ENCODE results near the gene TMEM107.
A peak's percentile ranks its signal among the peaks of the same experiment; 100 is the strongest.

TMEM107 gene

DNA sequence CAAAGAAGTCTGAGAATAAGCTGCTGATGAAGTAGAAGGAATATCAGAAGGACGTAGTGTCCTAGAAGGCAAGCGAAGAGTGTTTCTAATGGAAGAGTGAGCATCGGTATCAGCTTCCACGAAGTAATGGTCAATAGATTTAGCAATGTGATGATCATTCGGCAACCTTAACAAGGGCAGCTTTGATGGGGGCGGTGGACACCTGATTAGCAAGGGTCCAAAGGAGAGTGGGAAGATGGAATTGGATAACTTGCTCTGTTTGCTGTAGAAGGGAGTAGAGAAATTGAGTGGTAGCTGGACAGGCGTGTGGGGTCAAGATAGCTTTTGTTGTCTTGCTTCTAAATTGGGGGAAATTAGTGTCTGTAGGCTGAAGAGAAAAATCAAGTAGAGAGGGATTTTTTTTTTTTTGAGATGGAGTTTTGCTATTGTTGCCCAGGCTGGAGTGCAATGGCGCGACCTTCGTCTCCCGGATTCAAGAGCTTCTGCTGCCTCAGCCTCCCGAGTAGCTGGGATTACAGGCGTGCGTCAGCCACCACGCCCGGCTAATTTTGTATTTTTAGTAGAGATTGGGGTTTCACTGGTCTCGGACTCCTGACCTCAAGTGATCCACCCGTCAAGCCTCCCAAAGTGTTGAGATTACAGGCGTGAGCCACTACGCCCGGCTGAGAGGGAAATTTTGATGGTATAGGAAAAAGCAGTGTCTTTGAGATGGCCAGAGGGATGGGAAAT is 38.4 kb downstream of the TMEM107 start:
- Histone ChIP-seq H3K79me2 (ENCODE audit: low read length) (no peaks in the 10 kb centered on the region), H3K9me2 (replicated peaks; ENCODE audit: insufficient read depth, low read length) (no peaks in the 10 kb centered on the region), H3K27me3 (replicated peaks; ENCODE audit: insufficient read depth, low read length) (peaks cover 22% of the 10 kb centered on the region), H3K4me1 (ENCODE audit: low read length) (peaks cover 7% of the 10 kb centered on the region), H2AFZ (ENCODE audit: low read length) (peak overlapping the region; percentile 16), H3K36me3 (replicated peaks; ENCODE audit: insufficient read depth, low read length) (no peaks in the 10 kb centered on the region), H3K4me2 (ENCODE audit: low read depth, low read length) (peak overlapping the region; percentile 94), H3K9ac (ENCODE audit: low read length) (peak overlapping the region; percentile 44; the same call in 1 of the 2 replicates), H3K27ac (ENCODE audit: low read length) (peak overlapping the region; percentile 86; the same call in 1 of the 2 replicates), H4K20me1 (ENCODE audit: insufficient read depth, low read length) (no peaks in the 10 kb centered on the region), H3K4me3 (ENCODE audit: low read length) (peak overlapping the region; percentile 59), H3K9me3 (replicated peaks; ENCODE audit: insufficient read depth, low read length) (no peaks in the 10 kb centered on the region), H3F3A (ENCODE audit: insufficient read depth, low read length) (peaks cover 24% of the 10 kb centered on the region)
- DNase-seq, result no peak
- TF ChIP-seq EZH2phosphoT487 (IDR thresholded peaks at IDR 0.05; ENCODE audit: low read length) (no peak), EZH2 (optimal IDR thresholded peaks at IDR 0.05; ENCODE audit: low read depth, low read length) (no peak)
- TF ChIP-seq, protein P1, sequence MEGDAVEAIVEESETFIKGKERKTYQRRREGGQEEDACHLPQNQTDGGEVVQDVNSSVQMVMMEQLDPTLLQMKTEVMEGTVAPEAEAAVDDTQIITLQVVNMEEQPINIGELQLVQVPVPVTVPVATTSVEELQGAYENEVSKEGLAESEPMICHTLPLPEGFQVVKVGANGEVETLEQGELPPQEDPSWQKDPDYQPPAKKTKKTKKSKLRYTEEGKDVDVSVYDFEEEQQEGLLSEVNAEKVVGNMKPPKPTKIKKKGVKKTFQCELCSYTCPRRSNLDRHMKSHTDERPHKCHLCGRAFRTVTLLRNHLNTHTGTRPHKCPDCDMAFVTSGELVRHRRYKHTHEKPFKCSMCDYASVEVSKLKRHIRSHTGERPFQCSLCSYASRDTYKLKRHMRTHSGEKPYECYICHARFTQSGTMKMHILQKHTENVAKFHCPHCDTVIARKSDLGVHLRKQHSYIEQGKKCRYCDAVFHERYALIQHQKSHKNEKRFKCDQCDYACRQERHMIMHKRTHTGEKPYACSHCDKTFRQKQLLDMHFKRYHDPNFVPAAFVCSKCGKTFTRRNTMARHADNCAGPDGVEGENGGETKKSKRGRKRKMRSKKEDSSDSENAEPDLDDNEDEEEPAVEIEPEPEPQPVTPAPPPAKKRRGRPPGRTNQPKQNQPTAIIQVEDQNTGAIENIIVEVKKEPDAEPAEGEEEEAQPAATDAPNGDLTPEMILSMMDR (IDR thresholded peaks at IDR 0.05; ENCODE audit: low read length), result no peak

DNA sequence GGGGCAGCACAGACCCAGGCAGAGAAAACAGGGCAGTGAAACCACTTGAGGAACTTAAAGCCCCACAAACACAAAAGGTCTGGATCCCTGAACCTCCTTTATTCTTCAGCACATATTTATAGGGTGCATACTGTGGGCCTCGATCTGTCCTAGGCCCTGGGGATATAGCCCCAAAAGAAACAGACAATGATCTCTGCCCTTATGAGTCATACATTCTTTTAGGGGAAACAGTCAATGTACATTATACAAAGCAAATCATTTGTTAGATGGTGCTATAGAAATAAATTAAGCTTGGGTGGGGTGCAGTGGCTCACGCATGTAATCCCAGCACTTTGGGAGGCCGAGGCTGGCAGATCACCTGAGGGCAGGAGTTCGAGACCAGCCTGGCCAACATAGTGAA is 42.2 kb downstream of the TMEM107 start:
- Histone ChIP-seq H3K4me1 (ENCODE audit: low read length) (peaks cover 7% of the 10 kb centered on the region), H3K9me3 (replicated peaks; ENCODE audit: insufficient read depth, low read length) (no peaks in the 10 kb centered on the region), H3K4me3 (ENCODE audit: low read length) (no peak overlapping the region), H3F3A (ENCODE audit: insufficient read depth, low read length) (peaks cover 9% of the 10 kb centered on the region), H3K9ac (ENCODE audit: low read length) (no peak overlapping the region), H3K9me2 (replicated peaks; ENCODE audit: insufficient read depth, low read length) (no peaks in the 10 kb centered on the region), H3K4me2 (ENCODE audit: low read depth, low read length) (no peak overlapping the region), H3K79me2 (ENCODE audit: low read length) (no peaks in the 10 kb centered on the region), H3K27ac (ENCODE audit: low read length) (no peak overlapping the region), H3K27me3 (replicated peaks; ENCODE audit: insufficient read depth, low read length) (peaks cover 55% of the 10 kb centered on the region), H2AFZ (ENCODE audit: low read length) (no peak overlapping the region), H4K20me1 (ENCODE audit: insufficient read depth, low read length) (no peaks in the 10 kb centered on the region), H3K36me3 (replicated peaks; ENCODE audit: insufficient read depth, low read length) (no peaks in the 10 kb centered on the region)
- DNase-seq, result no peak
- TF ChIP-seq EZH2 (optimal IDR thresholded peaks at IDR 0.05; ENCODE audit: low read depth, low read length) (no peak), EZH2phosphoT487 (IDR thresholded peaks at IDR 0.05; ENCODE audit: low read length) (no peak)
- TF ChIP-seq, protein P1 (IDR thresholded peaks at IDR 0.05; ENCODE audit: low read length), result no peak

DNA sequence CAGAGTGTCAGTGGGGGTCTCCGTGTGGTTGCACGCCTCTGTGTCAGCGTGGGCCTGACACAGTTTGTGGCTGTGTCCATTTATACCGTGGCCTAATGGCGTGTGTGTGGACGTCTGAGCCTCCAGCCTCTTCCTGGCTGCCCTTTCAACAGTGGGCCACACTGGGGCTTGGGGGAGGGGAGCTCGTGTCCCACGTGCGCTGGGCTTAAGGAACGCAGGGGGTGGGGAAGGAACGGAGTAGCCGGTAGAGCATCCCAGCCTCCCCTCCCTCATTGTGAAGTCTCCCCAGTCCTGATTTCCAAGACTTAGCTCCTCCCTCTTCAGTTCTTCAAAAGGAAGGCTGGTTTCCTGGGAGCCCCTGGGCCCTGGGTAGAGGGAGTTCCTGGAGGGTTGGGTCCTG is 42.8 kb downstream of the TMEM107 start:
- no peaks in the 10 kb centered on the region for H3K79me2 ChIP-seq (ENCODE audit: low read length)
- no peaks in the 10 kb centered on the region for H3K36me3 ChIP-seq (replicated peaks; ENCODE audit: insufficient read depth, low read length)
- peaks cover 4% of the 10 kb centered on the region for H3F3A ChIP-seq (ENCODE audit: insufficient read depth, low read length)
- H3K9ac ChIP-seq (ENCODE audit: low read length), result no peak overlapping the region
- H3K4me2 ChIP-seq (ENCODE audit: low read depth, low read length), result no peak overlapping the region
- TF ChIP-seq EZH2 (optimal IDR thresholded peaks at IDR 0.05; ENCODE audit: low read depth, low read length) (no peak), EZH2phosphoT487 (IDR thresholded peaks at IDR 0.05; ENCODE audit: low read length) (no peak)
- TF ChIP-seq, protein P1 (IDR thresholded peaks at IDR 0.05; ENCODE audit: low read length), result no peak
- H3K27ac ChIP-seq (ENCODE audit: low read length), result no peak overlapping the region
- no peaks in the 10 kb centered on the region for H3K9me3 ChIP-seq (replicated peaks; ENCODE audit: insufficient read depth, low read length)
- H3K27me3 ChIP-seq (replicated peaks; ENCODE audit: insufficient read depth, low read length), result peaks cover 60% of the 10 kb centered on the region
- H3K4me1 ChIP-seq (ENCODE audit: low read length), result peaks cover 7% of the 10 kb centered on the region
- no peaks in the 10 kb centered on the region for H4K20me1 ChIP-seq (ENCODE audit: insufficient read depth, low read length)
- H3K9me2 ChIP-seq (replicated peaks; ENCODE audit: insufficient read depth, low read length), result no peaks in the 10 kb centered on the region
- H2AFZ ChIP-seq (ENCODE audit: low read length), result no peak overlapping the region
- H3K4me3 ChIP-seq (ENCODE audit: low read length), result no peak overlapping the region
- DNase-seq, result no peak

All from MM.1S (cell line).